Fibroblast of skin of back (primary cell): ENCODE results near the gene C9orf40.

Experiments used
- DNase-seq: peaks from one replicate; pipeline ENCODE4 v3.0.0-alpha.2; 2013

Gene C9orf40

GRCh38 chr9:74940600-74940999, 12.1 kb downstream of the C9orf40 start:
- peak; percentile 11 for DNase-seq

- DNase-seq = peak; percentile 40
These were observed 17.7 kb downstream of the C9orf40 start for GRCh38 chr9:74935008-74935407.

DNA sequence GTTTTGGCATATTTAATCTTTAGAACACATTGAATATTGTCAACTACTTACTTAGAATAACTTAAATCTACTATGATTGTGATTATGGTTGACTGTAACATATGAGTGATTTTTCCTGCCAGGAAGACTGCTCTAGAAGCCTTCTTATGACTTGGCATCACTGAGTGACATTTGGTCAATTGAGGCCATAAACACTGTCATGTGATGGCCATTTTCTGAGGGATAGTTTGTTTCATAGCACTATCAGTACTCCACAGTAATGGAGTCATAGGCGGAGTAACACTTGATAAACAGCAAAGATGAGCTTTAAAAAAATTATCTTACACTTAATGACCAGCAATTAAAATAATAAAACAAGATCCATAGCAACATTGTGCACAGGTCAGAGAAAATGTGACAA, 31.0 kb downstream of the C9orf40 start:
- no peak for DNase-seq

DNA sequence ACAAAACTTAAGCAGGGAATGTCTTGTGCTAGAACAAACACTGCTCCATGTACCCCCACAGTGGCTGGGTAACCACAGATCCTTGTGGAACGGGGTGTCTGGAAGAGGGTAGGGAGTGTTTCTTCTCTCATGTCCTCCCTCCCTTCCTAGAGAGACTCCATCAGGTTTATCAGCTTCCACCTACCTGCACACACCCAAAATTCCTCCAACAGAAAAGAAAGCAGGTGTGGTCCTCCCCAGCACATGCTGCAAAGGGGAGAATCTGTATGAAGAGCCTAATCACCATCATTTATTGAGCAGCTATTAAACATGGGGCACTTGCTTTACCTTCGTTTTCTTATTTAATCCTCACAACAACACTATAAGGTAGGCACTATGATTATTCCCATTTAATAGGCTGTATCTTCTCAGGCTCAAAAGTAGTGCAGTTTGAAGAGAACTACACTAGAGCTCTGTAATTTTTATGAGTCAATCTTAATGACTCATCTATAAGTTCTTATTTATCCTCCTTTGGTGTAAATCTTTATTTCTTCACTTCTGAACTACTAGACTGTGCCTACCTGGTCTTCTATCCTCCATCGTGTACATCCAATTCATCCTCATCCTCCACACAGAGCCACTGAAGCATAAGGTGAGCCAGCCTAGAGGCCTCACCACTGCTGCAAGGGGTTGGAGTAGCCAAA, 31.6 kb downstream of the C9orf40 start:
- no peak for DNase-seq

- DNase-seq = no peak
These were observed 42.7 kb downstream of the C9orf40 start for GRCh38 chr9:74910036-74910435.

- DNase-seq = no peak
These were observed 44.0 kb downstream of the C9orf40 start for GRCh38 chr9:74908665-74909064.

DNA sequence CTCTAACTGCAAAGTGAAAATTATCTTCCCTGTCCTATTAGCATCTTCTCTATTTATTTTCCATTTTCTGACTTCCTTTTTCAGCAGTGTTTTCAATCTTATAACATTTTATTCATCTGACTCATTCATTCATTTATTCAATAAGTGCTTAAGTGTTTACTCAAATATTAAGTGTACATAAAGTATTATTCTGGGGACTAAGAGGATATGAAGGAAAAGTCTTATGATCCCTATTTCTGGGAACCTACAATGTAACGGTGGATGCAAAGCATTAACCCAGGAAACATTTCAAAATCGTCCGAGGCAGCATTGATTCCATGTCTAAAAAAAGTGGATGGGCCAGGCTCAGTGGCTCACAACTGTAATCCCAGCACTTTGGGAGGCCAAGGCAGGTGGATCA, 45.6 kb downstream of the C9orf40 start:
- no peak for DNase-seq

DNA sequence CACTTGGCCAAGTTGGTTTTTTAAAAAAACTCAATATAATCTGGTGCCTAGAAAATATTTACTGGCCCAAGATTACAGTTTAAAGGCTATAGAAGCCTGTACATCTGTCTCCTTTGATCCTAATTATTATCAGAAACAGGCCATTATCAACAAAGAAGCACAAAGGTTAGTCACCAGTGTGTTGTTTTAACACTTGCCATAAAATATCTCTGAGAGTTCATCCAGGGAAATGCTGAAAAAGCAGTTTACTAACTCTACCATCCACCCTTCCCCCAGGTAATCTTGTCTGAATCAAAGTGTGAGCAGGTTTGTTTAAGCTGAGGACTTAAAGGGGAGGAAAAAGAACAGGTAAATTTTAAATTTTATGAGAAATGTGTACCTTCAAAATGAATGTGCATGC, 51.7 kb downstream of the C9orf40 start:
- no peak for DNase-seq
